Panc1 (cell line): ENCODE measurements around the gene RDX.

ENCODE experiments used
- CTCF ChIP-seq: fragments of 450-650 bp; IDR thresholded peaks from 2 replicates; pipeline ENCODE4 v1.5.1; 2017; ENCODE audit warnings: mild to moderate bottlenecking
- REST ChIP-seq, 2 experiments: IDR thresholded peaks; 2 replicates each; pipeline ENCODE4 v1.6.1; 2011 to 2012; ENCODE audit warnings: low read depth in 2 of 2, control low read depth in 1 of 2, low read length in 1 of 2, mild to moderate bottlenecking in 1 of 2, moderate library complexity in 1 of 2; ENCODE audit not compliant: insufficient read depth in 1 of 2

GRCh38 chr11:110173811-110174644 lies 122.4 kb downstream of the RDX start:
- TF ChIP-seq CTCF = peak; percentile 96
- no peak for TF ChIP-seq REST (IDR thresholded peaks at IDR 0.05; ENCODE audit: insufficient read depth in 1 of 2, low read depth in 2 of 2, low read length in 1 of 2)
